Suppressor macrophage (primary cell): ENCODE data around the gene PAK4.
"Not testable (repeated sequence)": the region's sequence is repeated elsewhere in the genome, so short reads cannot be mapped to it uniquely, and the experiment has no call there.

Experiments
- DNase-seq, 4 experiments: peaks; one replicate each; pipeline ENCODE4 v3.0.0-alpha.2; 2020 to 2022
- total RNA-seq, 17 experiments: gene quantifications; one replicate each; lab custom pipeline; 2026; ENCODE audit warnings: mixed read lengths in 6 of 17, inconsistent platforms in 3 of 17; lab: John Stamatoyannopoulos, UW

PAK4 gene
- 4.0 to 13.0 (median 8.2) reads per million in 17 experiments for total RNA-seq

GRCh38 chr19:39125554-39126311 lies at the start of gene PAK4:
PAK4 (plus strand) TSS chr19:39125786; CDS start chr19:39169554, 43,768 bp downstream.
- peak; percentile 98 to 99 (median 99) for DNase-seq

GRCh38 chr19:39077323-39077722 lies 48.3 kb upstream of the PAK4 start:
- DNase-seq, result no peak

GRCh38 chr19:39078436-39079200 lies 47.0 kb upstream of the PAK4 start:
- no peak for DNase-seq

- DNase-seq, result no peak
Measured at GRCh38 chr19:39080431-39080830, 45.2 kb upstream of the PAK4 start.

- DNase-seq, result no peak
Measured at GRCh38 chr19:39082167-39082566, 43.4 kb upstream of the PAK4 start.

- DNase-seq, result peak in 1 of 4 experiments; percentile 5
Measured at GRCh38 chr19:39082745-39083598, 42.6 kb upstream of the PAK4 start.

- no peak for DNase-seq
Measured at GRCh38 chr19:39083599-39083982, 42.0 kb upstream of the PAK4 start.

- DNase-seq, result no peak
Measured at GRCh38 chr19:39083983-39084731, 41.4 kb upstream of the PAK4 start, which contains the start of gene ACP7. ACP7 (plus strand) TSS chr19:39084368; CDS start chr19:39085270, 902 bp downstream.

- no peak for DNase-seq
Measured at GRCh38 chr19:39084732-39085080, 40.9 kb upstream of the PAK4 start.

- DNase-seq, result no peak
Measured at GRCh38 chr19:39085392-39085791, 40.2 kb upstream of the PAK4 start.

GRCh38 chr19:39086386-39086785 lies 39.2 kb upstream of the PAK4 start:
- DNase-seq, result no peak

GRCh38 chr19:39087907-39088686 lies 37.5 kb upstream of the PAK4 start:
- no peak for DNase-seq

GRCh38 chr19:39090016-39090415 lies 35.6 kb upstream of the PAK4 start:
- DNase-seq, result not testable (repeated sequence)

- no peak for DNase-seq
Measured at GRCh38 chr19:39090881-39091280, 34.7 kb upstream of the PAK4 start.

- not testable (repeated sequence) for DNase-seq
Measured at GRCh38 chr19:39095799-39096540, 29.6 kb upstream of the PAK4 start.

GRCh38 chr19:39097299-39097698 lies 28.3 kb upstream of the PAK4 start:
- no peak for DNase-seq

- no peak for DNase-seq
Measured at GRCh38 chr19:39097721-39098120, 27.9 kb upstream of the PAK4 start.

- DNase-seq, result no peak
Measured at GRCh38 chr19:39098365-39099269, 27.0 kb upstream of the PAK4 start.

- DNase-seq, result no peak
Measured at GRCh38 chr19:39099341-39099740, 26.2 kb upstream of the PAK4 start.
